HG03442 (cell line): Measurements from ENCODE around the gene DMD.

Experiments used
- ATAC-seq: cut with Tn5 transposase; IDR thresholded peaks from one replicate; pipeline ENCODE4 v1.9.1; 2021; ENCODE audit warnings: mild to moderate bottlenecking, moderate library complexity; ENCODE audit not compliant: unreplicated experiment

The DMD gene

GRCh38 chrX:31166832-31167231 is 2044.5 kb downstream of the DMD start:
- no peak for ATAC-seq

DNA sequence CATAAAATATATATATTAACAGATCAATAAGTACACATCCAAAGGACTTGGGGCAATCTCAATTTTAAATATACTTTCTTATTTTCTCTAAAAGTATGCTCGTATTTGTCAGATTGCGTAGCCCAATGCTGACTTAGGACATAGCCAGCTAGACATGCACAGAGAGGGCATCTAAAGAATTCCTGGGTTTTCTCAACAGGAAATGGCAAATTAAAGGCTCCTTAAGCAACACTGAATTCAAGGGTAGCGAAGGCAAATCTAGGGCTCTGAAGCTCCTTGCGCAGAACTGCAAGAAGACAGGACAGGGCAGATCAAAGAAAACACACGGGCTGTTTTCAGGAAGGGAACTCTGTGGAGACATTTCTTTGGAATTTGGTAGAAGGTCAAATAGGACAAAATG is 2044.9 kb downstream of the DMD start:
- ATAC-seq: no peak

DNA sequence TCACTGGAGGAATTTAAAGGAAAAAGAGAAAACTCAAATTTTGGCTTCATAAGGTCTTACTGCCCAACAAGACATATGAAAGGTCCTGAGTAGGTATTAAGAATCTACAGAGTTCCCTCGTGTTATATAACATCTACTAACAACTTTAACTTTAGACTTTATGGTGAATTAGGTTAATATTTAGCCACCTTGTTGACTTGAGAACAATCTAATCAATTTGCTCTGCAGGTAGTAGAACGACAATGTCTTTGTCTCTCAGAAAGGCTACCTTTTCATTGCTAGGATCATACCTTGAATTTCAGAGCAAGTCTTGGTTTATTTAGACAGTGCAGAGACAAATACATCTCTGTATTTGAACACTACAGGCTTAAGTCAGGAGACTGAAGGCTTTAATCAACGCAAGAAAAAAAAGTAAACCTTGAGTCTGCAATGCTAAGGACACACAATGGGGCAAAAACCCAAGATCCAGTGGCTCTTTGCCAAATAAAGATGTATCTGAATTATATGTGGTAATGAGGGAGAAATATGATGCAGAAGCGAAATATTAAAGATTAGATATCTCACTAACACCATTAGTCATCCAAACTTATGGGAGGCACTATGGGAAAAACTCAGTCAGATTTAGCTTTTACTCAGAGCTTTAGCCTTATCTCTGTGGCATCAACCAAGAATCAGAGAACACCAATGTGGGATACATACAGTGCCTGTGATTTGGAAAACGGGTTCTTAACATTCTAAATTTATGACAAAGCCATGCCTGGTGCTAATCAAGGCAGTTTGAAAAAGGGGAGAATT is 2045.9 kb downstream of the DMD start:
- ATAC-seq: no peak

- no peak for ATAC-seq
Measured at GRCh38 chrX:31154946-31155345, 2056.4 kb downstream of the DMD start.

- no peak for ATAC-seq
Measured at GRCh38 chrX:31153475-31154047, 2057.8 kb downstream of the DMD start.

DNA sequence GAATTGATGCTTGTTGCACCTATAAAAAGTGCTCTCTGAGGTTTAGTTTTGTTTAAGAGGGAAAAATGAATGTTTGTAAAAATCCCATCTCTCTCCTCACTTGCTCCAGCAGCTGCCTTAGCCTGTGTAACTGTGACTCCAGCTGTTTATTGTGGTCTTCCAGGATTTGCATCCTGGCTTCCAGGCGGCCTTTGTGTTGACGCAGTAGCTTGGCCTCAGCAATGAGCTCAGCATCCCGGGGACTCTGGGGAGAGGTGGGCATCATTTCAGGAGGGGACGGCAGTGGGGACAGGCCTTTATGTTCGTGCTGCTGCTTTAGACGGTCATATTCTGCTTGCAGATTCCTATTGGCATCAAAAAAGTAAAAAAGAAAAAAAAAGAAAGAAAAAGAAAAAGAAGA is 2064.2 kb downstream of the DMD start:
- ATAC-seq: no peak

GRCh38 chrX:31139961-31140360 is 2071.4 kb downstream of the DMD start:
- no peak for ATAC-seq

DNA sequence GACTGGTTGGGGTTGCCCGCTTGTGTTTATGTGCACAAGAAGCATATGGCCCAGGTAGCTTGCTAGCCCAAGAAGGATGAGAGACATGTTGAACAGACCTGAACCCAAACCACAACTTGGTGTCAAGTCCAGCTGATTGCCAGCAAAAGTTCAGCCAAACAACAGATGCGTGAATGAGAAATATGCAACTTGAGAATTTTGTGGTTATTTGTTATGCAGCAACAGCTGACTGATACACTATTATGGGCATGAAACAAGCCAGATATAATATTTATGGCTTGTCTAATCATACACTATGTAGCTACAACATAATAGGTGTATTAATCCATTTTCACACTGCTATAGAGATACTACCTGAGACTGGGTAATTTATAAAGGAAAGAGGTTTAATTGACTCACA is 2073.2 kb downstream of the DMD start:
- no peak for ATAC-seq

GRCh38 chrX:31136144-31136611 is 2075.2 kb downstream of the DMD start:
- ATAC-seq: peak; percentile 90

DNA sequence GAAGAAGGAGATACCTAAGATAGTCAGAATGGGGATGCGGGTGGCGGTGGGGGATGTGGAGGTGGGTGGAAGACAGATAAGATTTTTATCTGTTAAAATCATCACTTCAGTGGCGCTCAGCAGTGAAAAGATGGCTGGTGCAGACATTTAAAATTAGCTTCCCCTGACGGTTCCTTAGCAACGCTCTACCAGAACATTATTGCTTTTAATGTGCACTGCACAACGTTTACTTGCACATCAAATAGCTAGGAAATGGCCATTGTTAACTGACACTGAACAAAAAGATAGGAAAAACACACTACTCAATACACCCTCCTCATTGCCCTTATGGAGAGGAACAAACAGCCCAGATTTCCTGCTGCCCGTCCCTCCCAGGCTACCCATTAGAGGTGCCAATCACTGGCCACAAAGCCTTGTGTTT is 2078.5 kb downstream of the DMD start:
- no peak for ATAC-seq

DNA sequence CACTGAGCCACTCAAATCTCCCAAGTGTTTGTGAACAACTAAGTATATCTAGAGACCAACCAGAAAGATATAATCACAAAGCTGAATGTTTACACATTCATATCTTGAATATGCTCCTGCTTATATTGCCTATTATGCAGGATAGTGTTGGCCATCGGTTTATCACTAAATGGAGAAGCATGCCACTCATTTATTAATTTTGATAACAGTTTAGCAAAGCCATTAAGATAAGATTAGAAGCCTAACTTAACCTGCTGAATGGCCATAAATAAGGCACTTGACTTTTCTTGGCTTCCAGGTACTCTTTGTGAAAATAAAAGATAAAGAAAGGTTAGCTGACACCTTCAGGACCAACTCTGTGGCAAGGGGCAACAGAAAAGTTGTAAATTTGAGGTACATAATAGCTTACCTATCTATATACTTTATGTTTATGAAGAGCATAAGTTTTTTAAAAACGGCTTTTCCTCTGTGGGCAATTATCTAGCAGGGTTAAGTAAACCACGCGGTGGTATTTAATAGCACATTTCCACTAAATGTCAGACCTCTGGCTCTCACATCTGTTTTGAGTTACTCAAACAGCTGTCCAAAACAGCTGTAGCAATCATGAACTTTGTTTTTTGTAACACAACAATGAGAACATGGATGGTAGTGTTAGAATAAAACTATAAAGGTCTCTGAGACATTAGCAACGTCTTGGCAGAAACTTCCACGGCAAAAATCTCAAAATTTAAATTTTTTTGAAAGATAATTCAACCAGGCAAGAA is 2080.7 kb downstream of the DMD start:
- no peak for ATAC-seq

- no peak for ATAC-seq
Measured at GRCh38 chrX:31128855-31129254, 2082.5 kb downstream of the DMD start.

DNA sequence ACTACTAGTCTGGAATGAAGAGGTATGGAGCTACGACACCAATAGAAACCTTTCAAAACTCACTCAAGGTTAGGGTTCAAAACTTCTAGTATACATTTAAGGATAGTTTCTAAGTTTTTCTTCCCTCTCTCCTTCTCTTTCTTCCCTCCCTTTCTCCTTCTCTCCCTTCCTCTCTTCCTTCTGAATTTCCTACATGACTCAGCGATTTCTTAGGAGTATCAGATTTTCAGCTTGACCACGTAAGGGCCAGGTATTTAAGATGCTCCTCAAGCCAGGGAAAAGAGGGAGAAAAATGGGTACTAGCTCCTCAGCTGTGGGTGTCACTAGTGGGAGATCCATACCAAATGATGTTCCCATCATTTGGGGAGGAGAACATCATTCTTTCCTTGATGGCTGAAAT is 2083.6 kb downstream of the DMD start:
- no peak for ATAC-seq

DNA sequence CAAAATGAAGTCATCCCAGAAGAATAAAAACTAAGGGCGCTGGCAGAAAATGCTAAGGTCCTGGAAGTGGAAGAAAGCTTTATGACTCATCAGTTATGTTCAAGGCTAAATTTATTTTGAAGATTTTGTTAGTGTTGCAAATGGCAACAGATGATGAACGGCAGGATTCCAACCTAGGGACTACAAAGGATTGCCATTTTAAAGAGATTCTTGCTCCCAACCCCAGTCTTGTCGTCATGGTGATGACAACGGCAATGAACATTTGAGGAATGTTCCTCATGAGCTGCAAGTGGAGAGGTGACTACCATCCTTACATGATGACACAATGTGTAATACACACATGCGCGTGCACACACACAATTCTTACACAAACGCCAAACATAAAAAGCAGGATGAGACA is 2085.1 kb downstream of the DMD start:
- no peak for ATAC-seq

DNA sequence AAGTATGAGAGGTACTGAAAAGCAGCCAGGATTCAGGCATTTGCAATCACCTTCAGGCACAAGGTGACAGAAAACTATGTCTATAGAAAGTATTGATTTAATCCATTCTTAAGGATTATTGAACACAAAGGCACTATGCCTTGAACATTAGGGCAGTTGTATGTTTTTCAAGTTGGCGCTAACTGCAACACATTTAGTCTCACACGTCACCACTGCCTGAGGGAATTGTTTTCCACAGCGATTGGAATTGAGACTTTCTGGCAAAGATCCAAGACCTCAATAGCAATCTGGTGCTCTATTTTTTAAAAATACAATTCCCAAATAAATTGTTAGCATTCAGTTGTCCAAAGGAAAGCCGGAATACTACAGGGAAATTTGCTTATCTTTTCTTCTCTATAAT is 2086.8 kb downstream of the DMD start:
- ATAC-seq: no peak

GRCh38 chrX:31123335-31123734 is 2088.0 kb downstream of the DMD start:
- no peak for ATAC-seq

- no peak for ATAC-seq
Measured at GRCh38 chrX:31117266-31117665, 2094.1 kb downstream of the DMD start.

DNA sequence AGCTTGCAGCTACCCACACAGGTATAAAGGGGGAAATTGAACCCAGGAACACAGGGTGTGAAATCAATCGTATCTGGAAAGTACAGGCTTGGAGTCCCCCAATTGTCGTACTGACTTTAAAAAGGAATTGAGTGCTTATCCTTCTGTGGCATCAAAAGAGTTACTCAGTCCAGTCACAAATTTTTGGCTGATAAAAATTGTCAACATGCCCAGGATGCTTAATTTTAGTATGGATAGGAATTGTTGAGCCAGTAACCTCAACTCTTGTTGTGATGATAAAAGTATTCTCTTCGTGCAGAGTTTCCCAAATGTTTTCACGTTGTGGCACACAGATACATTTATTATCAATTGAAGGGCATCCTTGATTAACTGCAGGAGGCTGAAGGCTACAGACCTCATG is 2096.0 kb downstream of the DMD start:
- ATAC-seq: no peak

GRCh38 chrX:31114858-31115257 is 2096.5 kb downstream of the DMD start:
- ATAC-seq: no peak

GRCh38 chrX:31112226-31112999 is 2098.9 kb downstream of the DMD start:
- ATAC-seq: no peak

GRCh38 chrX:31110657-31111056 is 2100.7 kb downstream of the DMD start:
- ATAC-seq: no peak
